ENCODE data around the gene PTCD2.

Gene PTCD2

DNA sequence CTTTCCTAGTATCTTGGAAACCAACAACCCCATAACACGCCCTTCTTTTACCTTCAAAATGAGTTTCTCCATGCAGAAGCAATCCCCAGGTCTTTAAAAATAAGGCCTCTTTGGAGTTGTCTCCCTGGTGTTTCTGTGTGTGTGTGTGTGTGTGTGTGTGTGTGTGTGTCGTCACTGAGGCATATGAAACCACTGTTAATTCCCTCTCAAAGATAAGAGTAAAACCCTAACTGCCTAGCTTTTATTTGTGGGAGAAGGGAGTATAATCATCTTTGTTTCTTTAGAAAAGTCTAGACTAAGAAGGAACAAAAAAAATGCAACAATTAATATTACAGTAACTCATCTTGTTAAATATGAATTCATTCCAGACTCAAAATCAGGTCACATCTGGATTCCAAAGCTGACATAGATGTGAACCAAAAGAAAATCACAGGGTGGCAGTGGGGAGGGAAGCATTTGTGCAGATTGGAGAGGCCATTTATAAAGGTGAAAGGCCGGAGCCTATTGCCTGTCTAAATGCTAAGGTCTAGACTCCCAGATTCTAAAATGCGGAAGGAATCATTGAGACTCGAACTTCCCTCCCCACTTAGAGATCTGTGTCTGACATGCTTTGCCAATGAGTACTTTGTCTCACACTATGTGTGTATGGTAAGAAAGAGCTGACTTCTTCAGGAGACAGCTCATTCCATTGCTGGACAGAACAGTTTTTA lies 95.6 kb downstream of the PTCD2 start:
- no peak for DNase-seq (ENCODE audit: low read depth)

DNA sequence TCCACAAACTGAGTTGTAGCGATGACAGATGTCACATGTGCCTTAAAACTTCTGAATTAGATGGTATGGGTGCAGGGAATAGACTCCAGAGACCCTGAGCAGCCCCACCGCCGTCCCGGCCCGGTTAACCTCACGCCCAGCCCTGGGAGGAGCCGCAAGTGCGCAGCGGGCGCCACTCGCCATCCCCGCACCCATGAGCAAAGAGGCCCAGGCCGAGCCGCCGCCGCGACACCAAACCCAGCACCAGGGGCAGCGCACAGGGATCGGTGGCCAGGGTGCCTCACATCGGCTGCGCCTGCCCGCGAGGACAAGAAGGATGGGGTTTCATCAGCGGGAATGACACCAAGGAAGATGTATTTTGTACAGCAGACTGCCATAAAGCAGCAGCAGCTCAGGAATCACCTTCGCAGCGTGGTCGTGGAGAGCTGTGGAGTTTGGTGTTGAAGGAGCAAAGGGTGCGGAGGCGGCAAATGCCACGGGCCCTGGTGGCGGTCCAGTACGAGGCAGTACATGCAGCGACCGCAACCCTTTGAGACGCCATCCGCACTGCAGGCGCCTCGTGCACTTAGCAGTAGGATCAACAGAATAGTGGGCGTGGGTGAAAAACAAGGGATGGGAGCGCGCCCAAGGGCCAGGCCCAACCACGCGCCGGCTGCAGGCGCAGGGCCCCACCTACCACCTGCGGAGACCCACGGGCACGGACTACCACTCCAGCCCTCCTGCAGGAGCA lies 97.3 kb downstream of the PTCD2 start:
- no peak for DNase-seq (ENCODE audit: low read depth)

All from stimulated activated CD8-positive, alpha-beta memory T cell treated with anti-CD3 and anti-CD28 coated beads, Interleukin-12 subunit alpha, Interleukin-12 subunit beta, amount 100 ng/mL, for 4 hours (primary cell).